Measurements from ENCODE around the gene CANT1. TPM values are rescaled to one million over a fixed set of nuclear protein-coding genes. Genes with fewer than 3 reads are reported as not detected.

CANT1 gene
- total RNA-seq, 1 experiment from 2014 or later: 97.1 TPM

- Histone ChIP-seq H3K4me1 (ENCODE audit: control insufficient read depth in 1 of 2, insufficient read depth in 2 of 2, low read length in 2 of 2) (no peaks in the 10 kb centered on the region), H2AFZ (ENCODE audit: low read depth, low read length, poor library complexity, severe bottlenecking) (no peak overlapping the region), H3K9me3 (ENCODE audit: control insufficient read depth in 1 of 2, insufficient read depth in 1 of 2, low read depth in 1 of 2, low read length in 2 of 2) (no peaks in the 10 kb centered on the region), H3K4me2 (ENCODE audit: low read length) (no peak overlapping the region), H3K27me3 (ENCODE audit: insufficient read depth, low read length) (no peaks in the 10 kb centered on the region), H4K20me1 (ENCODE audit: insufficient read depth) (no peaks in the 10 kb centered on the region), H3K9ac (ENCODE audit: low read length) (no peak overlapping the region), H3K9me2 (ENCODE audit: insufficient read depth) (no peaks in the 10 kb centered on the region), H3K4me3 (replicated peaks in 1 of 2; ENCODE audit: low read depth in 1 of 2, low read length in 2 of 2) (no peak overlapping the region), H3K27ac (ENCODE audit: low read depth, low read length) (no peak overlapping the region; the same call in 1 of the 2 replicates), H3K36me3 (ENCODE audit: control insufficient read depth in 1 of 2, insufficient read depth in 2 of 2, low read length in 2 of 2) (peaks cover 36 to 54% of the 10 kb centered on the region in 2 experiments; a peak in 3 of 4 replicates), H3K79me2 (ENCODE audit: insufficient read depth, low read length) (peaks cover 79% of the 10 kb centered on the region)
- BruUV-seq (replicated peaks): no TSS peak
- TF ChIP-seq, protein P1, sequence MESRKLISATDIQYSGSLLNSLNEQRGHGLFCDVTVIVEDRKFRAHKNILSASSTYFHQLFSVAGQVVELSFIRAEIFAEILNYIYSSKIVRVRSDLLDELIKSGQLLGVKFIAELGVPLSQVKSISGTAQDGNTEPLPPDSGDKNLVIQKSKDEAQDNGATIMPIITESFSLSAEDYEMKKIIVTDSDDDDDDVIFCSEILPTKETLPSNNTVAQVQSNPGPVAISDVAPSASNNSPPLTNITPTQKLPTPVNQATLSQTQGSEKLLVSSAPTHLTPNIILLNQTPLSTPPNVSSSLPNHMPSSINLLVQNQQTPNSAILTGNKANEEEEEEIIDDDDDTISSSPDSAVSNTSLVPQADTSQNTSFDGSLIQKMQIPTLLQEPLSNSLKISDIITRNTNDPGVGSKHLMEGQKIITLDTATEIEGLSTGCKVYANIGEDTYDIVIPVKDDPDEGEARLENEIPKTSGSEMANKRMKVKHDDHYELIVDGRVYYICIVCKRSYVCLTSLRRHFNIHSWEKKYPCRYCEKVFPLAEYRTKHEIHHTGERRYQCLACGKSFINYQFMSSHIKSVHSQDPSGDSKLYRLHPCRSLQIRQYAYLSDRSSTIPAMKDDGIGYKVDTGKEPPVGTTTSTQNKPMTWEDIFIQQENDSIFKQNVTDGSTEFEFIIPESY (IDR thresholded peaks at IDR 0.05; ENCODE audit: extremely low read depth, insufficient replicate concordance, low read length): no peak
- TF ChIP-seq POLR2AphosphoS5 (IDR thresholded peaks at IDR 0.05; ENCODE audit: low read depth, low read length) (no peak), SIN3A (IDR thresholded peaks at IDR 0.05; ENCODE audit: low read depth) (no peak), YY1 (IDR thresholded peaks at IDR 0.05; ENCODE audit: extremely low read depth, insufficient replicate concordance, low read depth, low read length) (no peak), ZNF274 (IDR thresholded peaks at IDR 0.05; ENCODE audit: low read depth, low read length) (no peak), REST (IDR thresholded peaks at IDR 0.05; ENCODE audit: low read depth) (no peak), EZH2phosphoT487 (IDR thresholded peaks at IDR 0.05; ENCODE audit: borderline replicate concordance) (no peak), EZH2 (IDR thresholded peaks at IDR 0.05) (no peak), EGR1 (IDR thresholded peaks at IDR 0.05; ENCODE audit: low read depth) (no peak), ZFX (IDR thresholded peaks at IDR 0.05) (no peak), CEBPB (IDR thresholded peaks at IDR 0.05; ENCODE audit: low read depth) (no peak), FOSL1 (IDR thresholded peaks at IDR 0.05; ENCODE audit: low read depth) (no peak), POLR2A (IDR thresholded peaks at IDR 0.05; ENCODE audit: borderline replicate concordance, extremely low read depth, insufficient read depth, insufficient read length) (no peak), ELF1 (IDR thresholded peaks at IDR 0.05; ENCODE audit: borderline replicate concordance, low read depth) (no peak), JUND (IDR thresholded peaks at IDR 0.05) (no peak), ATF3 (IDR thresholded peaks at IDR 0.05) (no peak), RAD21 (IDR thresholded peaks at IDR 0.05; ENCODE audit: low read depth) (no peak), SRF (IDR thresholded peaks at IDR 0.05; ENCODE audit: low read depth) (no peak)
- TF ChIP-seq, protein P2, sequence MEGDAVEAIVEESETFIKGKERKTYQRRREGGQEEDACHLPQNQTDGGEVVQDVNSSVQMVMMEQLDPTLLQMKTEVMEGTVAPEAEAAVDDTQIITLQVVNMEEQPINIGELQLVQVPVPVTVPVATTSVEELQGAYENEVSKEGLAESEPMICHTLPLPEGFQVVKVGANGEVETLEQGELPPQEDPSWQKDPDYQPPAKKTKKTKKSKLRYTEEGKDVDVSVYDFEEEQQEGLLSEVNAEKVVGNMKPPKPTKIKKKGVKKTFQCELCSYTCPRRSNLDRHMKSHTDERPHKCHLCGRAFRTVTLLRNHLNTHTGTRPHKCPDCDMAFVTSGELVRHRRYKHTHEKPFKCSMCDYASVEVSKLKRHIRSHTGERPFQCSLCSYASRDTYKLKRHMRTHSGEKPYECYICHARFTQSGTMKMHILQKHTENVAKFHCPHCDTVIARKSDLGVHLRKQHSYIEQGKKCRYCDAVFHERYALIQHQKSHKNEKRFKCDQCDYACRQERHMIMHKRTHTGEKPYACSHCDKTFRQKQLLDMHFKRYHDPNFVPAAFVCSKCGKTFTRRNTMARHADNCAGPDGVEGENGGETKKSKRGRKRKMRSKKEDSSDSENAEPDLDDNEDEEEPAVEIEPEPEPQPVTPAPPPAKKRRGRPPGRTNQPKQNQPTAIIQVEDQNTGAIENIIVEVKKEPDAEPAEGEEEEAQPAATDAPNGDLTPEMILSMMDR (IDR thresholded peaks at IDR 0.05 in 2 of 3, conservative IDR thresholded peaks at IDR 0.05 in 1 of 3; ENCODE audit: borderline replicate concordance in 1 of 3, insufficient read depth in 1 of 3, low read depth in 2 of 3, low read length in 2 of 3): no peak
- TF ChIP-seq, protein P3, sequence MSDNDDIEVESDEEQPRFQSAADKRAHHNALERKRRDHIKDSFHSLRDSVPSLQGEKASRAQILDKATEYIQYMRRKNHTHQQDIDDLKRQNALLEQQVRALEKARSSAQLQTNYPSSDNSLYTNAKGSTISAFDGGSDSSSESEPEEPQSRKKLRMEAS (IDR thresholded peaks at IDR 0.05): no peak
- 0 out of 2 replicates have a peak, but pooled peaks have one; percentile 15 for ATAC-seq
- RAD21 ChIA-PET (ENCODE audit: low non-redundant PET in 1 of 2, low total read pairs in 2 of 2, uncharacterized antibody in 2 of 2, unreplicated experiment in 2 of 2): no interaction called here
- POLR2A ChIA-PET: interaction anchor here (0.7 kb wide), 1 partner anchor 482 kb away, joined by 4 read pairs; no protein-coding TSS in a partner anchor
- DNase-seq (ENCODE audit: low read depth, low spot score): no peak
- intact Hi-C loops (cut with micrococcal nuclease): no loop called here
- CTCF ChIA-PET: interaction anchor here (1.2 kb wide), 1 partner anchor 23 kb away, joined by 3 read pairs; no protein-coding TSS in a partner anchor
Observed at GRCh38 chr17:78998311-78999055, 11.1 kb downstream of the CANT1 start.

Data from HCT116 (cell line).